ENCODE results near the gene DEFB131A.
"Not testable (repeated sequence)": the region's sequence is repeated elsewhere in the genome, so short reads cannot be mapped to it uniquely, and the experiment has no call there.

DNA sequence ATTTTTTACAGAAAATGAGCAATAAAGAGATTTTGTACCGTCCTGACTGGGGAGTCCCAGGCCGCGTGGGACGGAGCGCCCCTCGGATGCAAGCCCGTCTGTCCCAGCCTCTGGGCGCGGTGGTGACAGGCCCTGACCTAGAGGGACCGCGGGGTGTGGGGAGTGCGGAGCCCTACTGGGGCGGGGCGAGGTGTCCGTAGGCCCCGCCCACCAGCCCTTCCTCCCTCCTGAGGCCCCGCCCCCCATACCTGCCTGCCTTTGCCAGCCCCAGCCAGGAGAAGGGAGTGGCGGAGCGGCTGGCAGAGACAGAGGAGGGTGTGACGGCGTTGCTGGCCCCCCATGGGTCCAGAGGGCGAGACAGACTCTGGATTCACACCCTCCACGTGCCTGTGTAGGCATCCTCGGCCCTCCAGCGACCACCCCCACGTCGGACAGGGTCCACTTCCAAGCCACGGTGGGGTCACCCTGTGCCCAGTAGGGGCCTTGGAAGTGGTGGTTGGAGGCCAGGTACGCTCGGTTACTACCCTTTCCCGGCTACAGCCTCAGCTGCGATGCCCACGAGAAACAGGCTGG is 54.3 kb downstream of the DEFB131A start:
- TF ChIP-seq POLR2A, POLR2AphosphoS5 (IDR thresholded peaks at IDR 0.05): not testable (repeated sequence)
